Embryonic facial prominence (tissue), 1 donor: ENCODE measurements around the gene S100P.
A peak's percentile ranks its signal among the peaks of the same experiment; 100 is the strongest.
"Not testable (repeated sequence)": the region's sequence is repeated elsewhere in the genome, so short reads cannot be mapped to it uniquely, and the experiment has no call there.

Experiments used
- DNase-seq: peaks from one replicate; pipeline ENCODE4 v3.0.0-alpha.2; 2016; ENCODE audit errors: extremely low spot score

S100P gene

DNA sequence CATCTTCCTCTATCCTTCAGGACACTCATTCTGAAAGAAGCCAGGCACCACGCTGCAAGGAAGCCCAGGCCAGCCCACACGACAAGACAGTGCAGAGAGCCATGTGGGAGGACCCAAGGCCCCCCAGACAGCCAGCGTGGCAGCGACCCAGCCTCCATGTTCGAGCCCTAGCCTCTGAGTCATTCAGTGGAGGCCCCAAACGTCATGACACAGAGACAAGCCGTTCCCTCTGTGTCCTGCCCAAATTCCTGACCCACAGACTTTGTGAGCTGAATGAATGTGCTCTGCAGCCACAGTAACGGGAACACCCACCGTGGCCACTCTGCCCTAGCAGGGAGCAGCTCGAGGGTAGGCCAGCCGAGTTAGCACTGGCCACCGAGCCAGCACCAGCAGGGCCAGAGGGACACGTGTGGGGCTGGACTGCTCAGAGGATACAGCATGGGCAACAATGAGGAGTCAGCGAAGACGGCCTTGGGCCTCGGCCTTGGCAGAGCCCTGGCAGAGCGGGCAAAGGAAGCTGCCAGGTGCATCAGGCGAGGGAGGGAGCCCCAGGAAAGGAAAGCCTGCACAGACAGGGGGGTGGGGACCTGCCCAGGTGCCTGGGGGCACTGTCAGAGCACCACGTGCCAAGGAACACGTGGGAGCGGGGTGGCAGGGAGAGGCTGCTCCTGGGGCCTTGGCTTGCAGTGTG is 30.9 kb downstream of the S100P start:
- peak; percentile 5 for DNase-seq

DNA sequence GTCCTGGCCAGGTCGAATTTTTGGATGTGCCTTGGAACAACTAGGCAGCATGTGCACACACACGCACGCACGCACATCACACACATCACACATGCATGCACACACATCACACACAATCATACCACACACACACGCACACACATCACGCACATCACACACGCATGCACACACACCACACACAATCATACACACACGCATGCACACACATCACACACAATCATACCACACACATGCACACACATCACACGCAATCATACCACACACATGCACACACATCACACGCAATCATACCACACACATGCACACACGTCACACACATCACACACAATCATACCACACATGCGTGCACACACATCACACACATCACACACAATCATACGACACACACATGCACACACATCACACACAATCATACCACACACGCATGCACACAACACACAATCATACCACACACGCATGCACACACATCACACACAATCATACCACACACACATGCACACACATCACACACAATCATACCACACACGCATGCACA is 31.8 kb downstream of the S100P start:
- DNase-seq, result not testable (repeated sequence)

DNA sequence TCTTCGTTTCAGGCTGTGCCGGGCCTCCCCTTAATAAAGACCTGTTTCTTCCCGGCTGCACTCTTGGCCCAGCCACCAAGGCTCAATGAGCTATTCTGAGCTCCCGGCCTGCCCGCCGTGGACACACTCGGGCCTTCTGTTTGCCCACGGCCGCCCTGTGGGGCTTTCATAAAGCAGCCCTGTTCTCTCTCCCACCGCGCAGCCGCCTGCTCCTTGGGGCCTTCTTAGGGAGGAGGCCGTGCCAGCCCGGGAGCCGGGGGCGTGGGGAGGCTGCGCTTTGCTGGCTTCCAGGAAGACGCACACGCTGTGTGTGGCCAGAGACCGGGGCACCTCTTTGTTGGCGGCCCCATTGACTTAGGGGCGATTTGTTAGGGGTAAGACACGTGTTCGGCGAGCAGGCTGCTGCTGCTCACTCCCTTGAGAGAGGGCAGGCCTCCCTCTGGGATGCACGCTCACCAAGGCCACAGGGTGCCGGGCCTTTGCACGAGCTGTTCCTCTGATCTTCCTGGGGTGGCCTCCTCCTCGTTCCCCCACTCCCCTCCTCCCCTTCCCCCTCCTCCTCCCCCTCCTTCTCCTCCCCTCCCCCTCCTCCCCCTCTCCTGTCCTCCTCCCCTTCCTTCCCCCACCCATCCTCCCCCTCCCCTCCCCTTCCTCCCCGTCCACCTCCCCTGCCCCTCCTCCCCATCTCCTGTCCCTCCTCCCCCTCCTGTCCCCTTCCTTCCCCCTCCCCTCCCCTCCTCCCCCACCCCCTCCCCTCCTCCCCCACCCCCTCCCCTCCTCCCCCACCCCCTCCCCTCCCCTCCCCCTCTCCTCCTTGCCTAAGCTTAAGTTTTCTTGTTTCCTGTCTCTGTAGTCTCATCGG is 33.6 kb downstream of the S100P start:
- peak; percentile 5 for DNase-seq

DNA sequence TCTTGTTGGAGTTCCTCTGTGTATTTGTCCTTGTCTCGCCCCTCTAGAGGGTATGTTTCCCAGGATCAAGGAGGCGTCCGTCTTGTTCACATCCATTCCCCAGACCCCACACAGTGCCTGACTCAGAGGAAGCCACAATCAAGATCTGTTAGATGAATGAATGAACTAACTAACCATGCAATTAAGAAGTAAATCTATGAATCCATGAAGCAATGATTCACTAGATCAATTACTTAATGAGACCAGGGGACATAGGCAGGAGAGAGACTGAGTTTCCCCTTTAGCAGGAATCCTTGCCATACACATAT is 34.2 kb downstream of the S100P start:
- peak; percentile 3 for DNase-seq

- DNase-seq, result peak; percentile 4
Measured at GRCh38 chr4:6728320-6729029, 34.8 kb downstream of the S100P start.

DNA sequence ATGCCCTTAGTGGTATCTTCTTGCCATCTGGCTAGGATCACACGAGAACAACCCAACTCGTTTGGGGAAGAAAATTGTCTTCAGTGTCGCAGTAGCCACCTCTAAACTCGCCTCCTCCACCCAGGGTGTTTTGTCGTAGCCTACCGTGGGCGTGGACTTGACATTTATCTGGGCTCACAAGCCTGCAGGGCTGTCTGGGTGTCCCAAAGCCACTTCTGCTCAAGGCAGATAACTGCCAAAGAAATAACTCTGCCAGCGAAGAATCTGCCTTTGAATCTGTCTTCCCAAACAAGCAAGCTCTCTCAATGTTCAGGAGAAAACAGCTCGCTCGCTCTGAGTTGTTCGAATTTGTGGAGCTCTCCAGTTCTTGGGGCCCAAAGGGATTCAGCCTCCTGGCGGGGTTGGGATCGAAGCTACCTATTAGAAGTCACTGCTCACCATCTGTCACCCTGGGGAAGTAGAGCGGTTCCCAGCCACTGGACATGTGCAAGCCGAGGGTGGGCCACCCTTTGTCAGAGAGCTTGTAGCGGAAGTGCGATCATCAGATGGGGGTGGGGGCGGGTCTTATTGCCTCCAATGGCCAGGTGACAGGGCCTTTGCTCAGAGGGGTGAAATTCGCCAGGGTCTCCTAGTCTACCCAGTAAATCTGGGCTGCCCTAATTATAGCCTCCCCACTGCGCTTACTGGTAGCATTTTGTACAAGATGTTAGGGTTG is 37.1 kb downstream of the S100P start:
- no peak for DNase-seq

- DNase-seq, result no peak
Measured at GRCh38 chr4:6731318-6731675, 37.6 kb downstream of the S100P start.

DNA sequence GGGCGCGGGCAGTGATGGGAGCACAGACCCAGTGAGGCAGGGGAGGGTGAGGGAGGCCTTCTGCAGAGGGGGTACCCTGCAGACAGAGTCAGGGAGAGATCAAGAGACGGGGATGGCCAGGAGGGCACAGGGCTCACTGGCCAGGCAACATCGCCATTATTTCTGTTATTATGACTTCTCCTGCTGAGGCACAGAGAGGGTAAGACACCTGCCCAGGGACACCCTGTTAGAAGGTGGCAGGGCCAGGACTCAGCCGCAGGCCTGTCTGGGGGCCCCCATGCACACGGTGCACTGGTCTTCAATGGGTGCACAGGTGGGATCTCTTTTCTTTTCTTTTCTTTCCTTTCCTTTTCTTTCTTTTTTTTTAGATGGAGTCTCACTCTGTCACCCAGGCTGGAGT is 38.1 kb downstream of the S100P start:
- DNase-seq, result peak; percentile 2

DNA sequence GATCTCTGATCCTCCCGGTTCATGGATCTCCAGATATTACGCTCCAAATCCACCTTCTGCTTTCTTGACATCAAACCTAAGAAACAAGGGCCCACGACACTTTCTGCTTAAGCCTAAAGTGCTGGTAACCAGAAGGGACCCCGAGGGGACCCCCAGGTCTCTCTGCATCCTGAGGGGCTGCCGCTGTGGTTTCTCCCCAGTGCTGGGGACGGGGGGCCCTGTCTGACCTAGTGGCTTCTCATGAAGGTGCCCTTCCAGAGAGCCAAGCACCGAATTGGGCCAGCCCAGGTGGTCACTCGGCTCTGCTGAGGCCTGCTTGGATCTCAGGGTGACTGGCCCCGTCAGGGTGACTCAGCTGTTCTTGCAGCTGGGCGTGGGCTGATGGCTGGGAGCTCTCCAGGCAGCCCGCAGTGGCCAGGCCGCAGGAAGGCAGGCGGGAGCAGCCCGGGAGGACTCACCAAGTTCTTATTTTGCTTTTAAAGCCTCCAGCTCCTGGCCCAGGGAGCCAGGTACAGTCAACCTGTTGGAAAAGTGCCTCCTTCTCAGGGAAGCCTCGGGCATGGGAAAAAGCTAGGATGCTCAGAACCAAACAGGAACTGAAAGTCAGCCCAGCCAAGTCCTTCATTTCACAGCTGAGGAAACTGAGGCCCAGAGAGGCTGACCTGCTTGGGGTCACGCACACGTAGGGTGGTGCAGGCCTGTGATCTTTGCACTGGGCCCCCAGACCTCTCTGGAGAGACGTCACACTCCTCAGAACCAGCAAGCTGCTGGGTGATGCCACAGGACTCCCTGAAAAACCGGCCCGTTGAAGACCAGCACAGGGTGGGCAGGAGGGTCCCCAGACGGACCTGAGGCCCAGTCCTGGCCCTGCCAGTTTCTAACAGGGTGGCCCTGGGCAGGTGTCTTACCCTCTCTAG is 39.0 kb downstream of the S100P start:
- DNase-seq, result no peak

GRCh38 chr4:6733358-6734164 is 39.9 kb downstream of the S100P start:
- DNase-seq, result peak; percentile 2

DNA sequence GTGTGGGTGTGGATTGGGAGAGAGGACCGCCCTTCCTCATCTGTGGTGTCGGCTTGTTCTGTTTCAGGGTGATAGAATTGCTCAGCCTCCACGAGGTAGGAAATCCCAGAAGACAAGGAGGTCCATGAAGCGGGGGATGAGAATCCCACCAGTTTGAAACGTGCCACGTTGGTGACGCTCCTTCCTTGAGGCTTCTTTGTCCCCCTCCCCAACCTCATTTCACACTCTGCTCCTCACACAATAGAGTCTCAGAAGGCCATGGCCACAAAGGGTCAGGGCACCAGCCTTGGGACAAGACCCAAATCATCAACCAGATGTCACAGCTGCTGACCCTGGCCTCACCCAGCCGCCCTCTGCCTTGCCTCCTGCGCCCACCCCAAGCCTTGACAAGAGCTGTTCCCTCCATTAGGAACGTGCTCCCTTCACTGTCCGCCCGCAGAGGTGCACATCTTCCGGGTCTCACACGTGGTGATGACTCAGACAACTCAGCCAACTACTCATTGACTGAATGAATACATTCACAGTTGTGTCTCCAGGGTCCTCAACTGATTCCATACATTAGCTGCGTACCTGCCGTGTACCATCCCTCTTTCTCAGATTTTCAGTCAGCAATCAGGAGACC is 40.6 kb downstream of the S100P start:
- DNase-seq, result no peak

- DNase-seq, result no peak
Measured at GRCh38 chr4:6739920-6740319, 46.2 kb downstream of the S100P start.

DNA sequence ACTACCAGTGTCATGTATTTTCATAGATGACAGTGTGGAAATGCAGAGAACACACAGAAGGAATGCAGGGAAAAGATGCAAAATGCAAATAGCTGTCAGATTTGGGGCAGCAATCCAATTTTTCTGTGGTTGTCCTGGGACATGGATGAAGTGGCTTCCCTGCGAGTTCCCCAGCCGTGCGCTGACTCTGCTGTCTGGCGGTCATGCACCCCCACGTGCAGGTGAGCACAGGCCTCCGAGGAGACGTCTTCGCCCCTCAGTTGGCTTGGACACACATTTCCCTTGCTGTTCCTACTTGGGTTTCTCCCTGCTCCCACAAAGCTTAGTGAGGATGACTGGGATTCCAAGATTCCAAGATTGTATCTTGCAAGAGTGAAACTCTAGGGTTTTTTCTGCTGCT is 46.7 kb downstream of the S100P start:
- DNase-seq, result no peak

GRCh38 chr4:6742507-6742906 is 48.8 kb downstream of the S100P start:
- DNase-seq, result no peak

DNA sequence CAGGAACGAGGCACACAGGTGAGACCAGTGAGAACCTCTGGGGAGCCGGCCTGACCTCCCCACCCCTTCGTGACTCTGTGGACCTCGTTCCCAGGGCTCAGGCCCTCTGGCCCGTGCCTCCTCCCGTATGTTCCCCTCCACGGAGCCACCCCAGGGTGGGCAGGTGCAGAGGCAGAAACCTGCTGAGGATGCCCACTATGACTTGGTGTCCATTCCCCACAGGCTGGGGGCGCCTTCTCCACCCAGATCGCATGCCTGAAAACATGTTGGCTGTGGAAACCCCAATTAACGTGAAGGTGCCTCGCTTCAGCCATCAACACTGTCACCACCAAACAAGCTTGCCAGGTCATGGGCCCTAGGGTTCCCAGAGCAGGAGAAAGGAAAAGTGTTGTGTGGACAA is 49.3 kb downstream of the S100P start:
- DNase-seq, result no peak
